Measurements from ENCODE around the gene PPP1R3F. TPM values are rescaled to one million over a fixed set of nuclear protein-coding genes. Genes with fewer than 3 reads are reported as not detected.
"Not testable (repeated sequence)": the region's sequence is repeated elsewhere in the genome, so short reads cannot be mapped to it uniquely, and the experiment has no call there.

The PPP1R3F gene
- polyA plus RNA-seq, 10 donors: 6.0 to 8.3 (median 7.0) TPM

DNA sequence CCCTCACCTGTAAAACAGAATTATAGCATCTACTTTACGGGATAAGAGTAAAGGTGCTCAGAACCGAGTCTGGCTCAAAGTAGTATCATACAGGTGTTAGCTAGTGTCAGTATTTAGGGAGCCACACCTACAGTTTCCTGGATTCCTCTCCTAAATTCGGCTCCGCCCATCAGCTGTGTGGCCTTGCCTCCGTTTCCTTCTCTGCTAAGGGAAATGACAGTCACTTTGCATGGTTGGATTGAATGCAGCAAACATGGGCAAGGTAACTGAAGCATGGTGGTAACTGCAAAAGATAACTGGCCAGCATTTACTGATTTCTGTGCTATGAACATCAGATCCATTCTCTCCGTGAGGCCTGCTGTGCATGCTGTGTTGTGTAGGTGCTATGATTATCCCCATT lies 2.8 kb downstream of the PPP1R3F start:
- no peak for DNase-seq

- no peak for DNase-seq
Observed at GRCh38 chrX:49273181-49273727, 3.7 kb downstream of the PPP1R3F start.

DNA sequence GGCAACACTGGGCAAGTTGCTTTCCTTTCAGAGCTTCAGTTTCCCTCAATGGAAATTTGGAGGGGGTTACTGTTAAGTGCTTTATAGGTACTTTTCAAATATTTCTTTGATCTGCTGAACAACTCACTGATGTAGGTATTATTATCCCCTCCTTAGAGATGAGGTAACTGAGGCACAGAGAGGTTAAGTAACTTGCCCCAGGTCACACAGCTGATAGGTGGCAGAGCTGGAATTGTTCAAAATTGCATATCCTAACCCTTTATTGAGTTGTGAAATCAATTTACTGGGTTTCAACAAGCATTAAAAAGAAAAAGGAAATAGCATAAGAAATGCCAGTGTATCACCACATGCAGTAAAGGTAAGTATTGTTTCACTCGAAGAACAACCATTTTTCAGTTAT lies 6.6 kb downstream of the PPP1R3F start:
- no peak for DNase-seq

DNA sequence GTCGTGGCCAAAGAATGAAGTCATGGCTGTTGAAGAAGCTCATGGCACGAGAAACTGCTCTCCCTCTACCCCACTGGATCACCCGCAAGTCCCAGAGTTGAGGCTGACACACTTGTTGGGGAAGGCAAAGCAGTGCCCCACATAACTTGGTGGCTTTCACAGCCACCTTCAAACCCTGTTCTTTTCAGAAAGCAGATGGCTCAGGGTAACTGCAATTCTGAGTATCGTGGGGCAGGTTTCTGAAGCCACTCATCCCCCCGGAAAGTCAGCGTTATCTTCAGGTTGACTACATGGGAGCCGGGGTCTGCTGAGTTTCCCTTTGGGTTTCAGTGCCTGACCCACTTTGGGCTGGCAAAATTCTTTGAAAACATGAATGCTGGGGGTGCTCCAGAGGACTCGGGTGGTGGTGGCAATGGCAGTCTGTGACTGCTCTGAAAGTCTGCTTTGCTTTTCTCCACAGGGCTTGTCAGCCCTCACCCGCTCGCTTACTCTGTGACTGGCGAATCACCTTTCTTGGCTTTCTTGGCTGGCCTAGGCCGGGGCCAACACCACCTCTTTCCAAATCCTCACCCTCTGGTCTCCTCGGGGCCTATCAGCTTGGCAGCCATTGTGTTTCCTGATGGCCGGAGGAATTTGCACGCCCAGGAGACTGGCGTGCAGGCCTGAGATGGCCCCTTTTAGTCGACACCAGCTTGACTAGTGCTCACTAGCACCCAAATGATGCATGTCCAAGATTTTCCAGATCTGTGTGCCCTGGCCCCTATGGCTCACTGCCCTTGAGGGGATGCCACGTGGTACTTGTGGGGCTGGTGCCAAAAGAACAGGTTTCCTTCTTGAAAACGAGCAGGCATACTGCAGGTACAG lies 7.3 kb downstream of the PPP1R3F start:
- no peak for DNase-seq

DNA sequence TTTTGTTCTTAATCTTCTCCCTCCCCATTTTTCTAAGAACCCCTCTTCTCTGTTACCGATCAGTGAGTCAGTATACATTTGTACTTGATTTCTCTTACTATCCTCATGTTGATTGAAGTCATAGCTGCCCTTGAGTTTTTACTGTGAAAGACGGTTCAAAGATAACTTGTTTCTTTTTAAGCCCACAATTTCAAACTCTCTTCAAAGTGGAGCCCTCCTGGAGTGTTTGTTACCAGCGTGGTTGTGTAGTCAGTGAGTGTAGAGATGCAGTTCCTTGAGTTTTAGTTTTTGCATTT lies 7.9 kb downstream of the PPP1R3F start:
- no peak for DNase-seq

DNA sequence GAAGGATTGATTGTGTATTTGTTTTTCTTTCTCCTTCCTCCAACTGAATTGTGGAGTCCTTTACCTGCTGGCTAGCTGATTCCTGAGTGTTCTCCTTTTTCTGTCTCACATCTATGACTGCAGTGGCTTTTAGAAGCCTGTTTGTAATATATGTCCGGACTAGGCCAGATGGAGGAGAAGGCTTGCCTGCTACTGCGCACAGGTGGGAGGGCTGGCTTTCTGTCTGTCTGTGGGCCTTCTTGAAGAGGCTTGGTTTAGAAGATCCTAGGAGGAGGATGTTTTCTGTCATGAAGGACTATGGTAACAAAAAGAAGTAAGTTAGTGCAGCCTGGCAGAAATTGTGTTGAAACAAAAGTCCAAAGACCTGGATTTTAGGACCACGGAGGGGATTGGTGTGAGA lies 8.5 kb downstream of the PPP1R3F start:
- no peak for DNase-seq

- peak; percentile 19 to 64 (median 21) for DNase-seq
Observed at GRCh38 chrX:49282647-49283011, 13.0 kb downstream of the PPP1R3F start.

DNA sequence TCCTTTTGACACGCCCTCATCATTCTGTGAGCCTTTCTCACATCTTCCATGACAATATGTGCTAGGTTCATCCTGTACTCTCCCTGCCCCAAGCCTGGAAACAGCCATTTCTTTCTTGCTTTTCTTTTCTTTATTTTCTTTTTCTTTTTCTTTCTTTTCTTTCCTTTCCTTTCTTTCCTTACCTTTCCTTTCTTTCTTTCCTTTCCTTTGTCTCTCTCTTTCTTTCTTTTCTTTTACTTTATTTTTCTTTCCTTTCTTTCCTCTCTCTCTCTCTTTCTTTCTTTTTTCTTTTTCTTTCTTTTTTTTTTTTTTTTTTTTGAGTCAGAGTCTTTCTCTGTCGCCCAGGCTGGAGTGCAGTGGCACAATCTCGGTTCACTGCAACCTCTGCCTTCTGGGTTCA lies 14.6 kb downstream of the PPP1R3F start:
- no peak for DNase-seq

GRCh38 chrX:49286136-49286535 lies 16.5 kb downstream of the PPP1R3F start:
- no peak for DNase-seq

- no peak for DNase-seq
Observed at GRCh38 chrX:49286581-49286980, 17.0 kb downstream of the PPP1R3F start.

- DNase-seq: no peak
Observed at GRCh38 chrX:49287665-49288064, 18.1 kb downstream of the PPP1R3F start.

- no peak for DNase-seq
Observed at GRCh38 chrX:49290215-49290614, 20.6 kb downstream of the PPP1R3F start.

GRCh38 chrX:49291615-49292337 lies 22.2 kb downstream of the PPP1R3F start:
- peak in 2 of 3 donors; percentile 35 to 52 for DNase-seq

DNA sequence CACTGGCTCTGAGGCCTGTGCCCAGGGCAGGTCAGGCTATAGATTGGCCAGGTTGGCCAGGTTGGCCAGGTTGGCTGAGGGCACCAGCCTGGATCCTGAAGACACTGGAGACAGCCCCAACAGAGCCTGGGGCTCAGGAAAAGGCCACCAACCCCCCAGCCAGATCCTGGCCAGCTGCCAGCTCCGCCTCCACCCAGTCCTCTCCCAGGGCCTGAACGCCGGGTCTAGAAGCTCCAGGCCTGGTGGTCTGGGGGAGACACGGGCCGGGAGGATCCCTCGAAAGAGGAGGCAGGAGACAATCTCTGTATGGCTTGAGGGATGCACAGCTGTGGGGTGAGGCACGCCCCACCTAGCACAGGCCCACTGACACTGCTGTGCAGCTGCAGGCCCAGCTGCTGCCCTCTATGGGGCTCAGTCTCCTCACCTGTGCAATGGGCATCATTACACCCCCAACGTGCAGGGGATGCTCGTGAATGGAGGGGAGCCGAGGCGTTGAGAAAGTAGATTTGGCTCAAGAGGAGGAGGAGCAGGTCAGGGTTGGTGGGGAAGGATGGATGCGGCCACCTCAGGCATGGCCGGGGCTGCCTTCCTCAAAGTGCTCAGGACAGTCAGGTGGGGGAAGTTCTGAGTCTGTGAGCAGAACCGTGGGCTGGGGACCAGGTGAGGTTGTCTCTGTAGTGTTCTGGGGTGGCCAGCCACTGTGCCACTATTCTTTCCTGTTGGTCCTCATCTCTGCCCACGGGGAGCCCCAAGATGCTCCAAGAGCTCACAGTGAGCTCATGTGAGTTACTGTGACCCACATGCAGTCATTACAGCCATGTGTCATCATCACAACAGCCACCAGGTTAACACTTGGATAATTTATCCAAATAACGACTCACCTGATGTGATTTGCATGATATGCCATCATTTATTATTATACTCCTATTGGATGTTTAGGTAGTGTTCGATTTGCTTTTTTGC lies 23.1 kb downstream of the PPP1R3F start:
- DNase-seq: no peak

DNA sequence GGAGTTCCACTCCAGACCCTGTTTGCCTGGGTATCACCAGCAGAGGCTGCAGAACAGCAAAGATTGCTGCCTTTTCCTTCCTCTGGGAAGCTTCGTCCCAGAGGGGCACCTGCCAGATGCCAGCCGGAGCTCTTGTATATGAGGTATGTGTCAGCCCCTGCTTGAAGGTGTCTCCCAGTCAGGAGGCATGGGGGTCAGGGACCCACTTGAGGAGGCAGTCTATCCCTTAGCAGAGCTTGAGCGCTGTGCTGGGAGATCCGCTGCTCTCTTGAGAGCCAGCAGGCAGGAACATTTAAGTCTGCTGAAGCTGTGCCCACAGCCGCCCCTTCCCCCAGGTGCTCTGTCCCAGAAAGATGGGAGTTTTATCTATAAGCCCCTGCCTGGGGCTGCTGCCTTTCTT lies 29.7 kb downstream of the PPP1R3F start:
- not testable (repeated sequence) for DNase-seq

DNA sequence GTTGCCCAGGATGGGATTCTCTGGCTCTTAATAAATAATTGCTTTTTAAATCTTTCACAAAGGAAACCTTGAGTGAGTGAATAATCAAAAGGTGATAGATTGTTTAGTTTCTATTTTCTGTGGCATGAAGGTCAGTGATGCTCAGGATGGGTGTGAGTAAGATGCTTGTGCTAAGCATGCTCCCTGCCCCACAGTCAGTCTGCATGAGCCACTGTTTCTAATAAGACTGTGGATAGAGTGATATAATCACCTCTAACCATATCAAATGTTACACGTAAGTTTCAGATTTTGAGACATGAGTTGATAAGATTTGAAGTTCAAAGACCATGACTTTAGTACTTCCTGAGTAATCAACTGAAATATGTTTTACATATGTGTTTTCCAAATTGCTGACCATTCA lies 31.1 kb downstream of the PPP1R3F start:
- no peak for DNase-seq

- DNase-seq: no peak
Observed at GRCh38 chrX:49303346-49303745, 33.8 kb downstream of the PPP1R3F start, which contains the start of gene GAGE10. TSS of gene GAGE10 (plus strand) at chrX:49303646. CDS start at chrX:49304860, 1,214 bp downstream.

GRCh38 chrX:49307775-49308174 lies 38.2 kb downstream of the PPP1R3F start:
- not testable (repeated sequence) for DNase-seq

GRCh38 chrX:49308604-49309269 lies 39.1 kb downstream of the PPP1R3F start:
- DNase-seq: peak in 2 of 3 donors; percentile 5 to 29

- DNase-seq: peak in 2 of 3 donors; percentile 23 to 58
Observed at GRCh38 chrX:49309401-49309981, 39.9 kb downstream of the PPP1R3F start.

- no peak for DNase-seq
Observed at GRCh38 chrX:49310371-49310770, 40.8 kb downstream of the PPP1R3F start.

Measured in muscle of back (tissue), 11 donors.